Measurements from ENCODE around the gene ZNF768.
"Not testable (repeated sequence)": the region's sequence is repeated elsewhere in the genome, so short reads cannot be mapped to it uniquely, and the experiment has no call there.

The ZNF768 gene

DNA sequence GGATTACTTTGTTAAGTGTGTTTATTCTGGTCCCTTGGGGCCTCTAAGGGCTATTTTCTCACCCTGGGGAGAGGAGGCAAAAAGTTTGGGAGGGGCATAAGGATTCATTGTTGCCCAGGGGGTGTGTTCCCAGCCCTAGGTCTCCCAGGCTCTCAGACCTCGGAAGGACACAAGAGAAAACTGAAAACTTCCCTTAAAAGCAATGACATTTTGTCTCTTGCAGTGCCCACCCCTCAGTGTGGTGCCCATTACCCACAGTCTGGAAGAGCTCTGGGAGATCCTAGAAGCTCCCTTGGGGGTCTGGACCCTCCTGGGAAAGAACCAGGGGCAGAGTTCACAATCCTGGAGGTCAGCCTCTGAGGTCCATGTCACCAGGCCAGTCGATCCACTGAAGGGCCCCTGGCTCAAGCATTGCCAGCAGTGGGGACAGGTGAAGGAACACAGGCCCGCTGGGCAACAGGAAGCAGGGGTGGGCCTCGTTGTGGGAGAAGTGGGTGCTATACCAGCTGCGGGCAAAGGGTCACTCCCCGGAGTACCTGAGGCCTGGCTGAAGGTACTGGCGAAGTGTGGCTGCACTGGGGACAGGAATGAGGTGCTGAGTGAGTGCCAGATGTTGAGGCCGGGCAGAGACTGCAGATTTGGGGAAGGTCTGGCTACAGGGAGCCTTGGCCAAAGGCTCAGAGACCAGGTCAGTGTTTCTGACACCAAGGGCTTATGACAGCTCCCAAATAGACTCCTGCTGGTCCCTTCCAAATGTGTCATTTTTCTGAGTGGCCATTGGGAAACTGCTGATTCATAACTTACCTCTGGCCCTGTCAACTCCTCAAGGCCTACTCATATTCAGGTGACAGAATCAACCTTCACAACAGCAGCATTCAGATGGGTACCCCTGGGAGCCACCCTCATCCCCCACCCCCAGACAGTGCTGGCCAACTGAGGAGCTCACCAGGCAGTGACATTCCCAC lies 12.9 kb upstream of the ZNF768 start:
- CTCF ChIA-PET: interaction anchor here (0.5 kb wide), 1 partner anchor 75 kb away, joined by 6 read pairs; no protein-coding TSS in a partner anchor
- H3K27ac ChIP-seq: peak overlapping the region; percentile 34
- DNase-seq (ENCODE audit: low spot score): no peak
- POLR2A ChIA-PET (ENCODE audit: low non-redundant PET): interaction anchor here (0.6 kb wide), 1 partner anchor 107 kb away, joined by 7 read pairs; no protein-coding TSS in a partner anchor
- no peak for TF ChIP-seq CTCF (conservative IDR thresholded peaks at IDR 0.05; ENCODE audit: low read depth)

DNA sequence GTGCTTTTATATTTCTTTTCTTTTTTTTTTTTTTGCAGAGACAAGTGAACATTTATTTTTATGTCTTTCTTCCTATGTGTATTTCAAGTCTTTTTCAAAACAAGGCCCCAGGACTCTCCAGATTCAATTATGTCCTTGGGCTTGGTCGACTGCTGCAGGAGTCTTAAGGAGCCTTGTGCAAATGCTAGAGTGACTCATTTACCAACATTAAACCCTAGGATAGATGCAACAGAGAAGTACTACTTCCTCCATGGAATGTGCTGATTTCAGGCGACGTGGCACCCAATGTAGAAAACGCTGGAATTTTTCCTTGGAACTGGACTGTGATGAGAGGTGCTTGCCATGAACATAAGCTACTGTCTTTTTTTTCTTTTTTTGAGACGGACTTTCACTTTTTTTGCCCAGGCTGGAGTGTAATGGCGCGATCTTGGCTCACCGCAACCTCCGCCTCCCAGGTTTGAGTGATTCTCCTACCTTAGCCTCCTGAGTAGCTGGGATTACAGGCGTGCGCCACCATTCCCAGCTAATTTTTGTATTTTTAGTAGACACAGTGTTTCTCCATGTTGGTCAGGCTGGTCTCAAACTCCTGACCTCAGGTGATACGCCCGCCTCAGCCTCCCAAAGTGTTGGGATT lies 10.1 kb upstream of the ZNF768 start:
- ChIA-PET CTCF (interaction anchor here (0.6 to 2.0 kb wide), 8 partner anchors 9 to 122 kb away, joined by 3 to 30 read pairs (median 4); partner anchors contain the start of genes DCTPP1 and PRR14), POLR2A (ENCODE audit: low non-redundant PET) (interaction anchor here (1.3 kb wide), 1 partner anchor 21 kb away, joined by 7 read pairs; the partner anchor contains the start of gene ZNF764)
- not testable (repeated sequence) for DNase-seq (ENCODE audit: low spot score)
- peak overlapping the region; percentile 30; the same call in 1 of the 2 replicates for H3K27ac ChIP-seq

DNA sequence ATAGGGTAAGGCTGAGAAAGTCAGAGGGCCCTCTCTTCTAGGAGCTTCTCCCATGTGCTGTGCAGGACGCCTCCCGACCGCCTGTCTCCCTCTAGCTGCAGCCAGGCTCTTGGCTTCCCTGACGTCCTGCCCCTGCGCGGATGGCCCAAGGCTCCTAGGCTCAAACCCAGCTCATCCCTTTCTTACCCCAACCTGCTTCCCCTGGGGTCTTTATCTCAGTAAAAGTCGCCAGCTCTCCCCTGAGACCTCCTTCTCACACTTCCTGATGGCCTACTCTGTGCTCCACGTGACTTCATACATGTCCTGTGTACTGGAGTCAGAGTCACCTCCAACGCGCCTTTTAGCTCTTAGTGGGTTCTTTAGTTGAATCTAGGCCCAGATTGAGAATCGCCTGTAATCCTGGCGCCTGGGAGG lies 9.4 kb upstream of the ZNF768 start:
- POLR2A ChIA-PET (ENCODE audit: low non-redundant PET): interaction anchor here (0.8 to 1.3 kb wide), 4 partner anchors 9 to 90 kb away, joined by 4 to 7 read pairs (median 4); partner anchors contain the start of genes SEPHS2 and ZNF764
- DNase-seq (ENCODE audit: low spot score): peak; percentile 74
- CTCF ChIA-PET: interaction anchor here (0.5 to 2.0 kb wide), 16 partner anchors 8 to 436 kb away, joined by 3 to 30 read pairs (median 4); partner anchors contain the start of genes DCTPP1, PRR14, ZNF688 and ZNF764
- peak overlapping the region; percentile 89 for H3K27ac ChIP-seq
- peak; percentile 81 for TF ChIP-seq CTCF (conservative IDR thresholded peaks at IDR 0.05; ENCODE audit: low read depth)

DNA sequence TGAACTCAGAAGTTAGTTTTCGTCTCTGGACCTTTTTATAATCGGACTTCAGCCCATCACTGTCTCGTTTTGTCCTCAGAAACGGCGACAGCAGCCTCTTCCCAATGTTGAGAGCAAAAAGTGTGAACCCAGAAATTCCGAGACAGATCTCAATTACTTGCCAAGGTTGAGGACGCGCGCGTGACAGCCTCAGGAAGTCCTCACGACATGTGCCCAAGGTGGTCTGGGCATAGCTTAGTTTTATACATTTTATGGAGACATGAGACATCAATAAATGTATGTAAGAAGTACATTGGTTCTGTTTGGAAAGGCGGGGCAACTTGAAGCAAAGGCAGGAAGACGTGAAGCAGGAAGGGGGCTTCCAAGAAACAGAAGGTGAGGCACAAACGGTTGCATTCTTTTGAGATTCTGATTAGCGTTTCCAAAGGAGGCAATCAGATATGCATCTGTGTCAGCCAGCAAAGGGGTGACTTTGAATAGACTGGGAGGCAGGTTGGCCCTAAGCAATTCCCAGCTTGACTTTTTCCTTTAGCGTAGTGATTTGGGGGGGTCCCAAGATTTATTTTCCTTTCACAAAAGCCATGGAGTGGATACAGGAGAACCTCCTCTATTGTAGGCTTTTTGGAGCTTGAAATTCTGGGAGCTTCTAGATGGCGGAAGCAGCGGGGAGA lies 8.9 kb upstream of the ZNF768 start:
- no peak for TF ChIP-seq CTCF (conservative IDR thresholded peaks at IDR 0.05; ENCODE audit: low read depth)
- H3K27ac ChIP-seq: peak overlapping the region; percentile 89
- DNase-seq (ENCODE audit: low spot score): no peak
- POLR2A ChIA-PET (ENCODE audit: low non-redundant PET): interaction anchor here (0.6 to 1.5 kb wide), 6 partner anchors 8 to 157 kb away, joined by 3 to 7 read pairs (median 4); partner anchors contain the start of genes DCTPP1, SEPHS2 and ZNF764
- CTCF ChIA-PET: interaction anchor here (0.6 to 2.0 kb wide), 14 partner anchors 8 to 436 kb away, joined by 3 to 30 read pairs (median 4); partner anchors contain the start of genes DCTPP1, PRR14, ZNF764 and ZNF768

- DNase-seq (ENCODE audit: low spot score): peak; percentile 83
- POLR2A ChIA-PET (ENCODE audit: low non-redundant PET): interaction anchor here (0.6 to 1.5 kb wide), 3 partner anchors 24 to 156 kb away, joined by 3 to 5 read pairs (median 3); partner anchors contain the start of genes DCTPP1 and ZNF764
- CTCF ChIA-PET: interaction anchor here (0.6 to 2.0 kb wide), 3 partner anchors 73 to 104 kb away, joined by 3 to 30 read pairs (median 3); partner anchors contain the start of gene DCTPP1
- no peak for TF ChIP-seq CTCF (conservative IDR thresholded peaks at IDR 0.05; ENCODE audit: low read depth)
- peak within 1 kb of the TSS; percentile 89 for H3K27ac ChIP-seq
These were observed 8.2 kb upstream of the ZNF768 start, which contains the start of gene ZNF747 for GRCh38 chr16:30534368-30535105. Gene ZNF747 (minus strand): TSS chr16:30534858. CDS start chr16:30534679, 179 bp downstream.

Measured in RWPE1 (cell line).